HepG2 (cell line): ENCODE data around the gene PHTF2.

Experiments
- CBX5 ChIP-seq: sonication (generic); formaldehyde crosslinking; IDR thresholded peaks from 2 replicates; pipeline ENCODE4 v1.4.0; 2020; ENCODE audit warnings: missing genetic modification reagents, borderline replicate concordance
- CTCF ChIP-seq: sonication (generic); formaldehyde crosslinking; IDR thresholded peaks from 2 replicates; pipeline ENCODE4 v1.5.0; 2020; ENCODE audit warnings: mild to moderate bottlenecking, missing genetic modification reagents, moderate library complexity
- HOXA3 ChIP-seq: sonication (generic); formaldehyde crosslinking; IDR thresholded peaks from 2 replicates; pipeline ENCODE4 v1.5.0; 2020; ENCODE audit warnings: missing genetic modification reagents
- POLR2A ChIP-seq, 2 experiments: IDR thresholded peaks; 2 replicates each; pipeline ENCODE4 v1.6.1; 2011; ENCODE audit warnings: low read depth in 2 of 2, low read length in 2 of 2, mild to moderate bottlenecking in 1 of 2, moderate library complexity in 1 of 2; ENCODE audit not compliant: insufficient read depth in 1 of 2
- POLR2AphosphoS2 ChIP-seq: IDR thresholded peaks from 2 replicates; pipeline ENCODE4 v1.6.1; 2011; ENCODE audit warnings: low read depth, low read length, improper control_type of control experiment
- SMAD3 ChIP-seq: sonication (generic); formaldehyde crosslinking; IDR thresholded peaks from 2 replicates; pipeline ENCODE4 v1.4.0; 2020; ENCODE audit warnings: missing genetic modification reagents
- ZBTB33 ChIP-seq: sonication (generic); formaldehyde crosslinking; IDR thresholded peaks from 2 replicates; pipeline ENCODE4 v1.4.0; 2020; ENCODE audit warnings: missing genetic modification reagents
- ZFP36 ChIP-seq: fragments of 150-350 bp; IDR thresholded peaks from 2 replicates; pipeline ENCODE4 v1.6.1; 2018; ENCODE audit warnings: borderline replicate concordance, low read length, low read depth; ENCODE audit not compliant: partially characterized antibody
- ZNF274 ChIP-seq: sonication (generic); formaldehyde crosslinking; IDR thresholded peaks from 2 replicates; pipeline ENCODE4 v1.5.1; 2020; ENCODE audit warnings: mild to moderate bottlenecking, missing genetic modification reagents

GRCh38 chr7:77826300-77826699, 27.7 kb downstream of the PHTF2 start:
- TF ChIP-seq POLR2A (IDR thresholded peaks at IDR 0.05; ENCODE audit: insufficient read depth in 1 of 2, low read depth in 2 of 2, low read length in 2 of 2) = no peak
- TF ChIP-seq POLR2AphosphoS2 = no peak
- TF ChIP-seq SMAD3 (CRISPR knock-in tag) = no peak
- no peak for TF ChIP-seq HOXA3 (CRISPR knock-in tag)
- TF ChIP-seq ZFP36 = no peak
- no peak for TF ChIP-seq CBX5 (CRISPR knock-in tag)
- TF ChIP-seq CTCF = no peak
- TF ChIP-seq ZBTB33 (CRISPR knock-in tag) = no peak
- TF ChIP-seq ZNF274 (CRISPR knock-in tag) = no peak
